Activated B cell treated with CpG ODN at 0.5 μM for 24 hours (primary cell): ENCODE results near the gene MIB2. TPM values are rescaled to one million over a fixed set of nuclear protein-coding genes. Genes with fewer than 3 reads are reported as not detected.

Experiments used
- ATAC-seq: fragments of 200-7000 bp; cut with Tn5 transposase; one replicate; pipeline ENCODE4 v1.10.0; 2021; ENCODE audit warnings: low read depth, mild to moderate bottlenecking, moderate library complexity
- CTCF ChIA-PET: fragments of 350-600 bp; sonication (Branson Sonifier 250); formaldehyde crosslinking; loops from one replicate; lab custom pipeline; 2021; ENCODE audit warnings: antibody characterized with exemption; lab: Charles Lee
- POLR2A ChIA-PET: fragments of 350-600 bp; sonication (Branson Sonifier 250); formaldehyde crosslinking; loops from one replicate; lab custom pipeline; 2021; ENCODE audit warnings: antibody characterized with exemption; lab: Charles Lee
- DNase-seq: peaks from one replicate; pipeline ENCODE4 v3.0.0; 2022
- H3K27ac Mint-ChIP-seq: one replicate; pipeline ENCODE4 v1.8.0; 2020; ENCODE audit warnings: mixed read lengths
- H3K27me3 Mint-ChIP-seq: one replicate; pipeline ENCODE4 v1.8.0; 2021; ENCODE audit warnings: mixed read lengths
- H3K36me3 Mint-ChIP-seq: one replicate; pipeline ENCODE4 v1.8.0; 2021; ENCODE audit warnings: low read depth, mixed read lengths
- H3K4me1 Mint-ChIP-seq: one replicate; pipeline ENCODE4 v1.8.0; 2021; ENCODE audit warnings: mixed read lengths
- H3K4me3 Mint-ChIP-seq: one replicate; pipeline ENCODE4 v1.8.0; 2020; ENCODE audit warnings: mild to moderate bottlenecking, mixed read lengths
- H3K9me3 Mint-ChIP-seq: one replicate; pipeline ENCODE4 v1.8.0; 2020; ENCODE audit warnings: mixed read lengths
- intact Hi-C: fragments of 100-400 bp; cut with micrococcal nuclease; formaldehyde crosslinking; loops from one replicate; pipeline ENCODE4 v1.15.1; 2024
- total RNA-seq: library from RNA; stranded (reverse); gene quantifications from 2 replicates; pipeline ENCODE4 v1.2.3, GENCODE V29; 2022
- TF ChIP-seq, protein P1 (sequence below): fragments of 200-600 bp; IDR thresholded peaks from one replicate; pipeline ENCODE4 v1.8.0; 2022; ENCODE audit warnings: antibody characterized with exemption, mild to moderate bottlenecking

MIB2 gene
- total RNA-seq, 1 donor from 2014 or later: 36.4 TPM

DNA sequence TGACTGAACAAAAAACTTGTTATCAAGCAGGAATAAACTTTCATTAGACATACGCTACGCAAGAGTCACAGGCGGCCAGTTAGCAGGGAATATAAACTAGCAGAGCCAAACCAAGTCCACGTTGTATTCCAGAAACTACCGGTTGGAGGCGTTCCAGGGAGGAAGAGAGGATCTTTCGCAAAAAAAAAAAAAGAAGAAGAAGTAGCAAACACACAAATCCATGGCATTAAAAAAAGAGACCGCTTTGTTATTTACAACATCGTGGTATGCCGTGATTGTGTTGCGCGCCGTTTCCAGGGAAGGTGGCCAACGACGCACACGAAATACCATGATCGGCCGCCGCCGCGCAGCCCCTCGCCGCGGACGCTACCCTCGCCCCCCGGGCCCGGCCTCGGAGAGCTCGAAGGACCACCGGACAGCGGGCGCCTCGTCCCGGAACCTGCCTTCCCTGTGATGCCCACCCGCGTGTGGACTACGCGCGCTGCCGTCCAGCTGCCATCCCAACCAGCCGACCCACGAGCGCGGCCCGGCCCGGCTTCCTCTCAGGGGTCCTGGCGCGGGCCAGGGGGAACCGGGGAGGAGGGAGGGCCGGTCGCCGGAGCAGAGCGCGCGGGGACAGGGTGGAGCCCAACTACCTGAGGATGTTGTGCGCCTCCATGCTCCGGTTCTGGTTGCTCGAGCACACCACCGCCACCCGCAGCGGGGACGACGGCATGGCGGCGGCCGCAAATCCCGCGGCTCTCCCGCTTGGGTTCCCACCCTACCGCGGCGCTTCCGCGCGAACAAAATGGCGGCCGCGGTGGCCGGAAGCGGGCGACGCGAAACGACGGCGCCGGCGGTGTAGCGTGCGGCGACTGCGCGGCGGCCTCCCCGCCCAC, 41.2 kb upstream of the MIB2 start:
- Mint-ChIP-seq H3K4me3 (peak overlapping the region; percentile 94), H3K27me3 (peaks cover 4% of the 10 kb centered on the region), H3K4me1 (peaks cover 44% of the 10 kb centered on the region), H3K9me3 (no peaks in the 10 kb centered on the region), H3K27ac (peak overlapping the region; percentile 95), H3K36me3 (peaks cover 31% of the 10 kb centered on the region)
- ChIA-PET POLR2A (interaction anchor here (0.6 to 1.2 kb wide), 8 partner anchors 29 to 499 kb away, joined by 3 to 7 read pairs (median 3); partner anchors contain the start of genes CCNL2 and MIB2), CTCF (no interaction called here)
- intact Hi-C loops: loop anchor here (1.0 to 5.0 kb wide), 5 partner anchors 57 to 345 kb away; partner anchors contain the start of genes ATAD3A, CDK11B and TMEM52
- TF ChIP-seq, protein P1, sequence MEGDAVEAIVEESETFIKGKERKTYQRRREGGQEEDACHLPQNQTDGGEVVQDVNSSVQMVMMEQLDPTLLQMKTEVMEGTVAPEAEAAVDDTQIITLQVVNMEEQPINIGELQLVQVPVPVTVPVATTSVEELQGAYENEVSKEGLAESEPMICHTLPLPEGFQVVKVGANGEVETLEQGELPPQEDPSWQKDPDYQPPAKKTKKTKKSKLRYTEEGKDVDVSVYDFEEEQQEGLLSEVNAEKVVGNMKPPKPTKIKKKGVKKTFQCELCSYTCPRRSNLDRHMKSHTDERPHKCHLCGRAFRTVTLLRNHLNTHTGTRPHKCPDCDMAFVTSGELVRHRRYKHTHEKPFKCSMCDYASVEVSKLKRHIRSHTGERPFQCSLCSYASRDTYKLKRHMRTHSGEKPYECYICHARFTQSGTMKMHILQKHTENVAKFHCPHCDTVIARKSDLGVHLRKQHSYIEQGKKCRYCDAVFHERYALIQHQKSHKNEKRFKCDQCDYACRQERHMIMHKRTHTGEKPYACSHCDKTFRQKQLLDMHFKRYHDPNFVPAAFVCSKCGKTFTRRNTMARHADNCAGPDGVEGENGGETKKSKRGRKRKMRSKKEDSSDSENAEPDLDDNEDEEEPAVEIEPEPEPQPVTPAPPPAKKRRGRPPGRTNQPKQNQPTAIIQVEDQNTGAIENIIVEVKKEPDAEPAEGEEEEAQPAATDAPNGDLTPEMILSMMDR: no peak
- DNase-seq (no peak), ATAC-seq (peak; percentile 76)

DNA sequence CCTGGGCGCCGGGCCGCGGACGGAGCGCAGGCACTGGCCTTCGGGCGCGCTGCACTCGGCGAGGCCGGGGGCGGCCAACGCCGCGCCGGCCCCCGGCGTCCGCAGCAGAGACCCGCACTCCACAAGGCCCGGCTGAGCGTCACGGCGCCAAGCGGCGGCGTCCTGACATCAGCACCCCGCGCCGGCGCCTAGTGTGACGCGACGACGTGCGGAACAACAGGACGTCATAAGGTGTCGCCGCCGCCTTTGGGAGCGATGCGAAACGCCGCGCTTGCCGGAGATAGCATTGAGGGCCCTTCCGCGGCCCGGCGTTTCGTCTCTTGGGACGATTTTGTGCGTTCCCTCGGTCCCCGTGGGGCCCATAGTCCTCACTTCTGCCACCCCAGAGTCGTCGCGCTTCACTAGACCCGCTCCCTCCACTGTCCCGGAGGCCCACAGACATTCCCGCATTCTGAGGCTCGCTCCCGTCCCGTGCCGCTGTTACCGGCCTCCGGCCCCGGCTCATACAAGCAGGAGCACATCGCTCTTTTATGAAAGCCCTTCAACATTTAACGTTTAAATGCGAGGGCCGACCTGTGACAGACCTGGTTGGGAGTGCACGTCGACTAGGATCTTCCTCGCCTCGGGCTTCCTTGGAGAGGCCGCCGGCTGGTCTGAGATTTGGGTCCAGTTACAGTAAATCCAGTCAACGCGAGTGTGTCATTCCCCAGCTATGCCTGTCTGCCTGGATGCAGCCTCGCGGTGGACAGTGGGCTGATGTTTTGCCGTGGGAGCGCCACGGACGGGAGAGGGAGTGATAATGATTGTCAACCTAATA, 40.4 kb upstream of the MIB2 start, which contains the start of gene SSU72:
TSS of gene SSU72 (minus strand) at position 143 of the 817 bp plus-strand sequence. CDS start 306 bp downstream, outside the sequence.
- peaks cover 24% of the 10 kb centered on the region for H3K36me3 Mint-ChIP-seq
- POLR2A ChIA-PET: interaction anchor here (0.6 to 1.5 kb wide), 5 partner anchors 12 to 176 kb away, joined by 3 to 5 read pairs (median 3); partner anchors contain the start of genes CCNL2 and MIB2
- CTCF ChIA-PET: no interaction called here
- no peaks in the 10 kb centered on the region for H3K9me3 Mint-ChIP-seq
- intact Hi-C loops: loop anchor here (1.0 to 5.0 kb wide), 6 partner anchors 40 to 344 kb away; partner anchors contain the start of genes ATAD3A, CDK11B, MIB2 and TMEM52
- H3K27ac Mint-ChIP-seq: peak within 1 kb of the TSS; percentile 98
- ATAC-seq (peak; percentile 85), DNase-seq (peak; percentile 95)
- H3K27me3 Mint-ChIP-seq: peaks cover 4% of the 10 kb centered on the region
- TF ChIP-seq, protein P1: no peak
- H3K4me1 Mint-ChIP-seq: peaks cover 37% of the 10 kb centered on the region
- peak within 1 kb of the TSS; percentile 96 for H3K4me3 Mint-ChIP-seq

DNA sequence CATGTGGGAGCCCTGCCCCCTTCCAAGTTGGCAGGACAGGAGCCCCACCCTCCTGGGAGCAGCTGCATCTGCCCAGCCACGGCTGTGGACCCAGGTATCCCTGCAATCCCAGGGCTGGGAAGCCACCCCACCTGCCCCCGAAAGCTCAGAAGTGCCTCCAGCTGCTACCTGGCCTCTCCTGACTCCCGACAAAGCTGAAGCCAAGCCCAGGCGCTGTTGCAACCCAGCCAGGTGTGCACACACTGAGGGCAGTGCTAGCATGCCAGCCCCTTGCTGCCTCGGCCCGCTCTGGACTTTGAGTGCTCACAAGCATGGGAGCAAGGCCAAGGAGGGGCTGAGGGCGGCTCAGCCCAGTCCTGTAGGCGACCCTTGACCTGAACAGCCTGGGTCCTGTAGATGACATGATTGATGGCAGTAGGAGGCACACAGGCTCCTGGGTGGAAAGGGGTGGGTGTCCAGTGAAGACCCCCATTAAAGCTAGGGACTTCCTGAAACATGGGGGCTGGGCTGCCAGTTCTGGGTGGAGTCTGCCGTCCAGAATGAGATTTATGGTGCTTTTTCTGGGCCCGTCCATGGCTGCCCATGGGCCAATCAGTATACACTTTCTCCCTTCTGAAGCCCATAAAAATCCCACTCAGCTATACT, 37.8 kb upstream of the MIB2 start:
- peaks cover 11% of the 10 kb centered on the region for H3K36me3 Mint-ChIP-seq
- H3K27ac Mint-ChIP-seq: no peak overlapping the region
- no peak overlapping the region for H3K4me3 Mint-ChIP-seq
- intact Hi-C loops: no loop called here
- DNase-seq (no peak), ATAC-seq (no peak)
- peaks cover 23% of the 10 kb centered on the region for H3K4me1 Mint-ChIP-seq
- TF ChIP-seq, protein P1: no peak
- ChIA-PET POLR2A (interaction anchor here (0.9 to 1.3 kb wide), 2 partner anchors 30 to 38 kb away, joined by 3 read pairs; partner anchors contain the start of gene MIB2), CTCF (no interaction called here)
- no peaks in the 10 kb centered on the region for H3K9me3 Mint-ChIP-seq
- H3K27me3 Mint-ChIP-seq: peaks cover 16% of the 10 kb centered on the region

DNA sequence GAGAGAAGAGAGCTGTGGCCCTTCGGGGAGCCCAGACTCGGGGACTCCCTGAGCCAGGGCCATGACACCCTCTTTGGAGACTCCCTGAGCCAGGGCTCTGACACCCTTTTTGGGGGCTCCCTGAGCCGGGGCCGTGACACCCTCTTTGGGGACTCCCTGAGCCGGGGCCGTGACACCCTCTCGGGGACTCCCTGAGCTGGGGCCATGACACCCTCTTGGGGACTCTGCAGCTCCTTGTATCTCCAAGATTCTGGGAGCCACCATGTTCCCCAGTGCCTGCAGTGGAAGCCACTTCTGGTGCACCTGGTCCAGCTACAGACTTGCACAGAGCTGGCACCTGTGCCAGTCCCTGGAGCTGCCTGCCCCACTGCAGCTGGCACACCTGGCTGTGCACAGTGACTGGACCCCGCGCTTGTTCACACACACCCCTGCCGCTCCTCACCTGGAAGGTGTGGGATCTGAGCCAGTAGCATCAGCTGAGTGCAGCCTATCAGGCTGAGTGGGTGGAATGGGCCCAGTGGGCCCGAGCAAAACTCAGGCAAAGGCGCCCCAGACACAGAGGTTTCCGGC, 36.8 kb upstream of the MIB2 start:
- TF ChIP-seq, protein P1: no peak
- no peak for DNase-seq
- CTCF ChIA-PET: no interaction called here

More for the DNA sequence above, 36.8 kb upstream of the MIB2 start:
- H3K36me3 Mint-ChIP-seq: peaks cover 10% of the 10 kb centered on the region
- H3K27ac Mint-ChIP-seq: no peak overlapping the region
- peaks cover 20% of the 10 kb centered on the region for H3K27me3 Mint-ChIP-seq
- H3K9me3 Mint-ChIP-seq: no peaks in the 10 kb centered on the region
- H3K4me3 Mint-ChIP-seq: no peak overlapping the region
- H3K4me1 Mint-ChIP-seq: peaks cover 14% of the 10 kb centered on the region
- POLR2A ChIA-PET: interaction anchor here (0.6 to 1.3 kb wide), 2 partner anchors 37 to 182 kb away, joined by 3 to 7 read pairs; partner anchors contain the start of gene MIB2
- intact Hi-C loops: no loop called here
- ATAC-seq: no peak
